HG03342 (cell line): ENCODE measurements around the gene MAGIX.

Experiments
- ATAC-seq: cut with Tn5 transposase; IDR thresholded peaks from one replicate; pipeline ENCODE4 v1.9.1; 2021; ENCODE audit warnings: mild to moderate bottlenecking, moderate library complexity; ENCODE audit not compliant: unreplicated experiment

MAGIX gene

GRCh38 chrX:49179358-49179757 is 16.8 kb downstream of the MAGIX start:
- ATAC-seq = no peak

GRCh38 chrX:49183701-49184281 is 21.2 kb downstream of the MAGIX start:
- no peak for ATAC-seq

- ATAC-seq = no peak
Observed at GRCh38 chrX:49184294-49185281, 22.0 kb downstream of the MAGIX start.

GRCh38 chrX:49186125-49187027 is 23.8 kb downstream of the MAGIX start, which contains the start of gene PRICKLE3:
Gene PRICKLE3 (minus strand): TSS chrX:49186373. CDS start chrX:49186297, 76 bp downstream.
- peak; percentile 36 for ATAC-seq

- ATAC-seq = no peak
Observed at GRCh38 chrX:49187028-49187394, 24.5 kb downstream of the MAGIX start.

- ATAC-seq = no peak
Observed at GRCh38 chrX:49187526-49187925, 25.0 kb downstream of the MAGIX start.

- no peak for ATAC-seq
Observed at GRCh38 chrX:49188468-49189076, 26.0 kb downstream of the MAGIX start.

GRCh38 chrX:49189606-49190005 is 27.0 kb downstream of the MAGIX start:
- ATAC-seq = no peak

GRCh38 chrX:49190821-49191573 is 28.4 kb downstream of the MAGIX start:
- peak; percentile 88 for ATAC-seq

GRCh38 chrX:49191574-49192011 is 29.0 kb downstream of the MAGIX start:
- ATAC-seq = peak; percentile 17

GRCh38 chrX:49192722-49193328 is 30.3 kb downstream of the MAGIX start:
- no peak for ATAC-seq

GRCh38 chrX:49193542-49193964 is 31.0 kb downstream of the MAGIX start:
- ATAC-seq = no peak

GRCh38 chrX:49197543-49198087 is 35.1 kb downstream of the MAGIX start:
- ATAC-seq = no peak

GRCh38 chrX:49198540-49199314 is 36.2 kb downstream of the MAGIX start:
- no peak for ATAC-seq

GRCh38 chrX:49199315-49199595 is 36.7 kb downstream of the MAGIX start:
- ATAC-seq = no peak

GRCh38 chrX:49199906-49200771 is 37.6 kb downstream of the MAGIX start, which contains the start of gene SYP:
Gene SYP (minus strand): TSS chrX:49200193. CDS start chrX:49200186, 7 bp downstream.
- peak; percentile 85 for ATAC-seq

GRCh38 chrX:49202022-49202421 is 39.5 kb downstream of the MAGIX start:
- ATAC-seq = no peak
